ENCODE data around the gene SLC25A43.

DNA sequence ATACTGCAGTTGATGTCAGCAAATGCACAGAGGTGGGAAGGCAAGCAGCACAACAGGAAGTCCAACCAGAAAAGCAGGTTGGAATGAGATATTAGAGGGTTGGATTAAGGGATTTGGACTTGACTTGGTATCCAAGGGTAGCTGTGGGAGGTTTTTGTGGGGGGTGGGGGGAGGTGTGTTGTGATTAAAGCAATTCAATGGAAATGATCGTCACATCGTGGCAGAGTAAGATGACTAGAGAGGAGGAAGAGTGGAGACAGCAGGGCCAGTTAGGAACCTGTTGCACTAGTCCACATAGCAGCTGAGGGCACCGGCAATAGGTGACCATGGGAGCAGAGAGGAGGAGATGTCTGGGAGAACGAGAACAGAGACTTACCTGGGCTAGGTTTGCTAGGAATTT is 2.4 kb downstream of the SLC25A43 start:
- TF ChIP-seq, protein P1, sequence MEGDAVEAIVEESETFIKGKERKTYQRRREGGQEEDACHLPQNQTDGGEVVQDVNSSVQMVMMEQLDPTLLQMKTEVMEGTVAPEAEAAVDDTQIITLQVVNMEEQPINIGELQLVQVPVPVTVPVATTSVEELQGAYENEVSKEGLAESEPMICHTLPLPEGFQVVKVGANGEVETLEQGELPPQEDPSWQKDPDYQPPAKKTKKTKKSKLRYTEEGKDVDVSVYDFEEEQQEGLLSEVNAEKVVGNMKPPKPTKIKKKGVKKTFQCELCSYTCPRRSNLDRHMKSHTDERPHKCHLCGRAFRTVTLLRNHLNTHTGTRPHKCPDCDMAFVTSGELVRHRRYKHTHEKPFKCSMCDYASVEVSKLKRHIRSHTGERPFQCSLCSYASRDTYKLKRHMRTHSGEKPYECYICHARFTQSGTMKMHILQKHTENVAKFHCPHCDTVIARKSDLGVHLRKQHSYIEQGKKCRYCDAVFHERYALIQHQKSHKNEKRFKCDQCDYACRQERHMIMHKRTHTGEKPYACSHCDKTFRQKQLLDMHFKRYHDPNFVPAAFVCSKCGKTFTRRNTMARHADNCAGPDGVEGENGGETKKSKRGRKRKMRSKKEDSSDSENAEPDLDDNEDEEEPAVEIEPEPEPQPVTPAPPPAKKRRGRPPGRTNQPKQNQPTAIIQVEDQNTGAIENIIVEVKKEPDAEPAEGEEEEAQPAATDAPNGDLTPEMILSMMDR (IDR thresholded peaks at IDR 0.05), result no peak
- TF ChIP-seq POLR2AphosphoS5 (IDR thresholded peaks at IDR 0.05) (no peak), POLR2A (IDR thresholded peaks at IDR 0.05) (no peak)

Data from stomach (tissue), 4 donors.